Esophagus muscularis mucosa (tissue), 4 donors: ENCODE data around the gene PRKN.

ENCODE experiments used
- CTCF ChIP-seq, 3 experiments: fragments of 200-600 bp in 2 of 3; fragments of 450-650 bp in 1 of 3; sonication (generic) in 2 of 3; IDR thresholded peaks; one replicate each; pipeline ENCODE4 v1.5.1; 2017 to 2019; ENCODE audit warnings: antibody characterized with exemption in 3 of 3, mild to moderate bottlenecking in 2 of 3, moderate library complexity in 1 of 3
- EP300 ChIP-seq: sonication (generic); formaldehyde crosslinking; IDR thresholded peaks from one replicate; pipeline ENCODE4 v1.6.1; 2017; ENCODE audit warnings: antibody characterized with exemption
- POLR2A ChIP-seq: fragments of 450-650 bp; IDR thresholded peaks from one replicate; pipeline ENCODE4 v1.6.1; 2017; ENCODE audit warnings: antibody characterized with exemption, moderate library complexity, mild to moderate bottlenecking, low read depth

GRCh38 chr6:162610351-162610750, 117.2 kb downstream of the PRKN start:
- TF ChIP-seq EP300 (no peak), CTCF (IDR thresholded peaks at IDR 0.05) (no peak), POLR2A (no peak)
